Neural cell (in vitro differentiated cells): ENCODE data around the gene SPEG. TPM values are rescaled to one million over a fixed set of nuclear protein-coding genes. Genes with fewer than 3 reads are reported as not detected.

Experiments
- H2AFZ ChIP-seq: fragments of 200-600, 300-800 bp; sonication (generic), shearing (Covaris generic); 2 replicates; pipeline ENCODE4 v1.6.0; 2014; ENCODE audit warnings: low read depth, mild to moderate bottlenecking, antibody characterized with exemption, low read length, moderate library complexity
- H3F3A ChIP-seq: fragments of 200-600 bp; shearing (Covaris generic); 2 replicates; pipeline ENCODE4 v1.6.1; 2016; ENCODE audit warnings: mild to moderate bottlenecking, moderate library complexity, mixed read lengths, antibody characterized with exemption, low read length; ENCODE audit not compliant: insufficient read depth, poor library complexity, severe bottlenecking
- H3K27ac ChIP-seq: fragments of 200-600, 300-800 bp; sonication (generic), shearing (Covaris generic); 2 replicates; pipeline ENCODE4 v1.5.1; 2014; ENCODE audit warnings: mild to moderate bottlenecking, low read length, moderate library complexity
- H3K27me3 ChIP-seq: fragments of 300-800, 200-600 bp; sonication (generic), shearing (Covaris generic); 2 replicates; pipeline ENCODE4 v1.6.0; 2014; ENCODE audit warnings: mild to moderate bottlenecking, low read depth, low read length, moderate library complexity; ENCODE audit not compliant: insufficient read depth
- H3K36me3 ChIP-seq: fragments of 300-800, 200-600 bp; sonication (generic), shearing (Covaris generic); 2 replicates; pipeline ENCODE4 v1.5.1; 2014; ENCODE audit warnings: mild to moderate bottlenecking, antibody characterized with exemption, low read length, moderate library complexity; ENCODE audit not compliant: insufficient read depth
- H3K4me2 ChIP-seq: fragments of 300-800, 200-600 bp; sonication (generic), shearing (Covaris generic); 2 replicates; pipeline ENCODE4 v1.6.0; 2014; ENCODE audit warnings: mild to moderate bottlenecking, low read length
- H3K4me3 ChIP-seq: fragments of 300-800, 200-600 bp; sonication (generic), shearing (Covaris generic); 2 replicates; pipeline ENCODE4 v1.5.1; 2014; ENCODE audit warnings: mild to moderate bottlenecking, low read length, moderate library complexity
- H3K79me2 ChIP-seq: fragments of 200-600 bp; shearing (Covaris generic); replicated peaks from 2 replicates; pipeline ENCODE4 v1.6.0; 2014; ENCODE audit warnings: mild to moderate bottlenecking, low read length, moderate library complexity; ENCODE audit not compliant: insufficient read depth
- H3K9ac ChIP-seq: fragments of 300-800, 200-600 bp; sonication (generic), shearing (Covaris generic); 2 replicates; pipeline ENCODE4 v1.6.1; 2016; ENCODE audit warnings: mild to moderate bottlenecking, low read length, mixed read lengths
- H3K9me2 ChIP-seq: fragments of 200-600 bp; shearing (Covaris generic); 2 replicates; pipeline ENCODE4 v1.6.1; 2016; ENCODE audit warnings: mild to moderate bottlenecking, low read length, mixed read lengths; ENCODE audit not compliant: insufficient read depth
- H3K9me3 ChIP-seq: fragments of 200-600, 300-800 bp; sonication (generic), shearing (Covaris generic); 2 replicates; pipeline ENCODE4 v1.6.1; 2016; ENCODE audit warnings: mild to moderate bottlenecking, mixed run types, low read length, moderate library complexity, mixed read lengths
- H4K20me1 ChIP-seq: fragments of 200-600 bp; shearing (Covaris generic); 2 replicates; pipeline ENCODE4 v1.6.1; 2016; ENCODE audit warnings: mild to moderate bottlenecking, mixed run types; ENCODE audit not compliant: insufficient read depth
- EP300 ChIP-seq: fragments of 450-650 bp; conservative IDR thresholded peaks from 2 replicates; pipeline ENCODE4 v1.6.1; 2014; ENCODE audit warnings: antibody characterized with exemption, mild to moderate bottlenecking, moderate library complexity; ENCODE audit not compliant: poor library complexity, severe bottlenecking
- EZH2 ChIP-seq: fragments of 200-600, 300-800 bp; shearing (Covaris generic), sonication (generic); IDR thresholded peaks from 2 replicates; pipeline ENCODE4 v1.6.1; 2014; ENCODE audit warnings: antibody characterized with exemption, low read length, borderline replicate concordance, mild to moderate bottlenecking; ENCODE audit not compliant: insufficient read depth, poor library complexity, severe bottlenecking
- MXI1 ChIP-seq: fragments of 450-650 bp; conservative IDR thresholded peaks from 2 replicates; pipeline ENCODE4 v1.6.1; 2014; ENCODE audit warnings: antibody characterized with exemption, mild to moderate bottlenecking; ENCODE audit not compliant: poor library complexity, severe bottlenecking
- POLR2AphosphoS5 ChIP-seq: IDR thresholded peaks from 2 replicates; pipeline ENCODE4 v1.6.1; 2012
- RAD21 ChIP-seq: fragments of 450-650 bp; conservative IDR thresholded peaks from 2 replicates; pipeline ENCODE4 v1.6.1; 2014; ENCODE audit warnings: antibody characterized with exemption, mild to moderate bottlenecking, moderate library complexity
- SMC3 ChIP-seq: fragments of 450-650 bp; conservative IDR thresholded peaks from 2 replicates; pipeline ENCODE4 v1.6.1; 2014; ENCODE audit warnings: antibody characterized with exemption, mild to moderate bottlenecking, moderate library complexity; ENCODE audit not compliant: poor library complexity
- TAF1 ChIP-seq: IDR thresholded peaks from 2 replicates; pipeline ENCODE4 v1.6.1; 2012; ENCODE audit warnings: low read depth
- polyA plus RNA-seq: library from polyadenylated mRNA; depleted of rRNA; stranded (reverse); fragments of >200 nt; gene quantifications from 2 replicates; pipeline ENCODE4 v1.2.3, GENCODE V29; 2014
- TF ChIP-seq, protein P1 (sequence below): fragments of 450-650 bp; IDR thresholded peaks from 2 replicates; pipeline ENCODE4 v1.5.1; 2014; ENCODE audit warnings: antibody characterized with exemption, mild to moderate bottlenecking, moderate library complexity; ENCODE audit not compliant: poor library complexity, severe bottlenecking
- TF ChIP-seq, protein P2 (sequence below): IDR thresholded peaks from 2 replicates; pipeline ENCODE4 v1.6.1; 2012; ENCODE audit warnings: borderline replicate concordance

Gene SPEG
- polyA plus RNA-seq, 1 donor from 2014 or later: 58.3 TPM

DNA sequence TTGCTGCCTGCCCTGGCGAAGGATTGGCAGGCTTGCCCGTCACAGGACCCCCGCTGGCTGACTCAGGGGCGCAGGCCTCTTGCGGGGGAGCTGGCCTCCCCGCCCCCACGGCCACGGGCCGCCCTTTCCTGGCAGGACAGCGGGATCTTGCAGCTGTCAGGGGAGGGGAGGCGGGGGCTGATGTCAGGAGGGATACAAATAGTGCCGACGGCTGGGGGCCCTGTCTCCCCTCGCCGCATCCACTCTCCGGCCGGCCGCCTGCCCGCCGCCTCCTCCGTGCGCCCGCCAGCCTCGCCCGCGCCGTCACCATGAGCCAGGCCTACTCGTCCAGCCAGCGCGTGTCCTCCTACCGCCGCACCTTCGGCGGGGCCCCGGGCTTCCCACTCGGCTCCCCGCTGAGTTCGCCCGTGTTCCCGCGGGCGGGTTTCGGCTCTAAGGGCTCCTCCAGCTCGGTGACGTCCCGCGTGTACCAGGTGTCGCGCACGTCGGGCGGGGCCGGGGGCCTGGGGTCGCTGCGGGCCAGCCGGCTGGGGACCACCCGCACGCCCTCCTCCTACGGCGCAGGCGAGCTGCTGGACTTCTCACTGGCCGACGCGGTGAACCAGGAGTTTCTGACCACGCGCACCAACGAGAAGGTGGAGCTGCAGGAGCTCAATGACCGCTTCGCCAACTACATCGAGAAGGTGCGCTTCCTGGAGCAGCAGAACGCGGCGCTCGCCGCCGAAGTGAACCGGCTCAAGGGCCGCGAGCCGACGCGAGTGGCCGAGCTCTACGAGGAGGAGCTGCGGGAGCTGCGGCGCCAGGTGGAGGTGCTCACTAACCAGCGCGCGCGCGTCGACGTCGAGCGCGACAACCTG is 16.3 kb upstream of the SPEG start, which contains the start of gene DES:
Gene DES, plus strand, starts transcription at position 223 of the 857 bp plus-strand sequence. Its CDS starts 86 bp downstream, at position 309.
- H4K20me1 ChIP-seq: no peaks in the 10 kb centered on the region
- peaks cover 18% of the 10 kb centered on the region for H3K27me3 ChIP-seq
- no peak within 1 kb of the TSS for H3K4me3 ChIP-seq
- no peak for TF ChIP-seq RAD21
- no peak for TF ChIP-seq POLR2AphosphoS5
- TF ChIP-seq EZH2: no peak
- TF ChIP-seq MXI1: no peak
- TF ChIP-seq, protein P1, sequence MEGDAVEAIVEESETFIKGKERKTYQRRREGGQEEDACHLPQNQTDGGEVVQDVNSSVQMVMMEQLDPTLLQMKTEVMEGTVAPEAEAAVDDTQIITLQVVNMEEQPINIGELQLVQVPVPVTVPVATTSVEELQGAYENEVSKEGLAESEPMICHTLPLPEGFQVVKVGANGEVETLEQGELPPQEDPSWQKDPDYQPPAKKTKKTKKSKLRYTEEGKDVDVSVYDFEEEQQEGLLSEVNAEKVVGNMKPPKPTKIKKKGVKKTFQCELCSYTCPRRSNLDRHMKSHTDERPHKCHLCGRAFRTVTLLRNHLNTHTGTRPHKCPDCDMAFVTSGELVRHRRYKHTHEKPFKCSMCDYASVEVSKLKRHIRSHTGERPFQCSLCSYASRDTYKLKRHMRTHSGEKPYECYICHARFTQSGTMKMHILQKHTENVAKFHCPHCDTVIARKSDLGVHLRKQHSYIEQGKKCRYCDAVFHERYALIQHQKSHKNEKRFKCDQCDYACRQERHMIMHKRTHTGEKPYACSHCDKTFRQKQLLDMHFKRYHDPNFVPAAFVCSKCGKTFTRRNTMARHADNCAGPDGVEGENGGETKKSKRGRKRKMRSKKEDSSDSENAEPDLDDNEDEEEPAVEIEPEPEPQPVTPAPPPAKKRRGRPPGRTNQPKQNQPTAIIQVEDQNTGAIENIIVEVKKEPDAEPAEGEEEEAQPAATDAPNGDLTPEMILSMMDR: no peak
- no peak for TF ChIP-seq TAF1
- no peak for TF ChIP-seq SMC3
- no peak for TF ChIP-seq EP300
- TF ChIP-seq, protein P2, sequence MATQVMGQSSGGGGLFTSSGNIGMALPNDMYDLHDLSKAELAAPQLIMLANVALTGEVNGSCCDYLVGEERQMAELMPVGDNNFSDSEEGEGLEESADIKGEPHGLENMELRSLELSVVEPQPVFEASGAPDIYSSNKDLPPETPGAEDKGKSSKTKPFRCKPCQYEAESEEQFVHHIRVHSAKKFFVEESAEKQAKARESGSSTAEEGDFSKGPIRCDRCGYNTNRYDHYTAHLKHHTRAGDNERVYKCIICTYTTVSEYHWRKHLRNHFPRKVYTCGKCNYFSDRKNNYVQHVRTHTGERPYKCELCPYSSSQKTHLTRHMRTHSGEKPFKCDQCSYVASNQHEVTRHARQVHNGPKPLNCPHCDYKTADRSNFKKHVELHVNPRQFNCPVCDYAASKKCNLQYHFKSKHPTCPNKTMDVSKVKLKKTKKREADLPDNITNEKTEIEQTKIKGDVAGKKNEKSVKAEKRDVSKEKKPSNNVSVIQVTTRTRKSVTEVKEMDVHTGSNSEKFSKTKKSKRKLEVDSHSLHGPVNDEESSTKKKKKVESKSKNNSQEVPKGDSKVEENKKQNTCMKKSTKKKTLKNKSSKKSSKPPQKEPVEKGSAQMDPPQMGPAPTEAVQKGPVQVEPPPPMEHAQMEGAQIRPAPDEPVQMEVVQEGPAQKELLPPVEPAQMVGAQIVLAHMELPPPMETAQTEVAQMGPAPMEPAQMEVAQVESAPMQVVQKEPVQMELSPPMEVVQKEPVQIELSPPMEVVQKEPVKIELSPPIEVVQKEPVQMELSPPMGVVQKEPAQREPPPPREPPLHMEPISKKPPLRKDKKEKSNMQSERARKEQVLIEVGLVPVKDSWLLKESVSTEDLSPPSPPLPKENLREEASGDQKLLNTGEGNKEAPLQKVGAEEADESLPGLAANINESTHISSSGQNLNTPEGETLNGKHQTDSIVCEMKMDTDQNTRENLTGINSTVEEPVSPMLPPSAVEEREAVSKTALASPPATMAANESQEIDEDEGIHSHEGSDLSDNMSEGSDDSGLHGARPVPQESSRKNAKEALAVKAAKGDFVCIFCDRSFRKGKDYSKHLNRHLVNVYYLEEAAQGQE: no peak
- no peak within 1 kb of the TSS for H3K27ac ChIP-seq
- H3K4me2 ChIP-seq: no peak within 1 kb of the TSS
- H2AFZ ChIP-seq: no peak within 1 kb of the TSS
- H3K9ac ChIP-seq: no peak within 1 kb of the TSS
- H3K79me2 ChIP-seq: no peaks in the 10 kb centered on the region
- no peaks in the 10 kb centered on the region for H3K9me2 ChIP-seq
- no peaks in the 10 kb centered on the region for H3K9me3 ChIP-seq
- no peaks in the 10 kb centered on the region for H3K36me3 ChIP-seq
- H3F3A ChIP-seq: no peaks in the 10 kb centered on the region

DNA sequence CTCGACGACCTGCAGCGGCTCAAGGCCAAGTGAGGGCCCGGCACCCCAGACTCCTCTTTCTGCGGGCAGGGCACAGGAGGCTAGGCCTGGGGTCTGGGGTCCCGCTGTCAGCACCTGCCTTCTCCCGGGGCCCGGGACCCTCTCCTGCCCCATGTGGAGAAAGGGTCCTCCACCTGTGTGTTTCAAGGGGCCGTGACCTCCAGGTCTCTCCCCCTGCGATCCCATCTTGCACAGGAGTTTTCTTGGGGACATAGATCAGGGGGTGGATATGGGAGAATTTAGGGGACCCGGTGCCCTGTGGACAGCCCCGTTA is 15.7 kb upstream of the SPEG start:
- H4K20me1 ChIP-seq: no peaks in the 10 kb centered on the region
- no peak overlapping the region for H3K27ac ChIP-seq
- no peak overlapping the region for H3K4me2 ChIP-seq
- no peaks in the 10 kb centered on the region for H3K36me3 ChIP-seq
- no peaks in the 10 kb centered on the region for H3K79me2 ChIP-seq
- H3K4me3 ChIP-seq: no peak overlapping the region
- H3F3A ChIP-seq: no peaks in the 10 kb centered on the region
- no peak overlapping the region for H3K9ac ChIP-seq
- H3K9me3 ChIP-seq: no peaks in the 10 kb centered on the region
- no peaks in the 10 kb centered on the region for H3K9me2 ChIP-seq
- H3K27me3 ChIP-seq: peaks cover 18% of the 10 kb centered on the region
- no peak for TF ChIP-seq EZH2
- TF ChIP-seq, protein P1: no peak
- TF ChIP-seq, protein P2: no peak
- no peak for TF ChIP-seq EP300
- no peak for TF ChIP-seq POLR2AphosphoS5
- TF ChIP-seq RAD21: no peak
- no peak overlapping the region for H2AFZ ChIP-seq
